ENCODE results near the gene FGD1.

Gene FGD1

DNA sequence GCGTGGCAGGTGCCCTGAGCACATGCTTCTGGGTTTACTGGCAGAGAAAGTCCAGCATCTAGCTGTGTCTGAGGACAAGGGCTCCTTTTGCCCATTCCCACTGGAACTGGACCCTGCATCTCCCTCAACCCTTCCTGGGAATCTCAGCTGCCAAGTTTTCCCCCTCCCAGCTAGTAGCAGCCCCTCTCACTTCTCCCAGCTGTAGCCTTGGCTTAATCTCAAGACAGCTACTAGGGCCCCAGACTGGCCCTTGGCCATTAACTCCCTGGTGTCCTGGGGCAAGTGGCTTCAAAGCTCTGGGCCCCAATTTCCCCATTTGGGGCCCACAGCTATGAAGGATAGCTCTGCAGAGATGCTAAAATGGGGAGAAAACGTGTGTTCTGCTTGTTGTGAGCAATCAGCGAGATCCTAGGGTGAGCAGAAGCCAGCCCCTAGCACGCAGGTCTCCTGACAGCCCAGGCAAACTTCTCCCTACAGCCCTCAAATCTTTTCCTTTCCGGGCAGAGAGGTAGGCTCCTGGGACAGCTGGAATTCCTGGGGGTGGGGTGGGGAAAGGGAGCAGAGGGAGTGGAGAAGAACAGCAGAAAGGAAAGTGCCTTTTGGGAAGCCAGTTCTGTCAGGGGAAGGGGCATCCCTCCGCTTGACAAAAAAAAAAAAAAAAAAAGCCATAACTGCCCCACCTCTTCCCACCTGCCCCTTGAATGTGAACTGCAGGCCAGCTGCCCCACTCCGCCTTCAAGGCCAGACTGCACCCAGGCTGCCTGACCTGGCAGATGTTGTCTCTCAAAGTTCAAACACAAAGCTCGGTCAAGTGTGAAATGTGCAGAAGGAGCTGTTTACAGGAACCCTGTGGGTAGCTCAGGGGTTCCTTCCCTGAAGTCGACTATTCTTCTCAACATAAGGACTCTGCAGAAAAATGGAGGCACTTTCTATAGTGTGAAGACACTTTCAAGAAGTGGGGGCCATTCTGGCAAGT, 16.6 kb downstream of the FGD1 start:
- no peak overlapping the region for H3K27ac ChIP-seq
- DNase-seq (ENCODE audit: low read depth, low spot score): no peak

DNA sequence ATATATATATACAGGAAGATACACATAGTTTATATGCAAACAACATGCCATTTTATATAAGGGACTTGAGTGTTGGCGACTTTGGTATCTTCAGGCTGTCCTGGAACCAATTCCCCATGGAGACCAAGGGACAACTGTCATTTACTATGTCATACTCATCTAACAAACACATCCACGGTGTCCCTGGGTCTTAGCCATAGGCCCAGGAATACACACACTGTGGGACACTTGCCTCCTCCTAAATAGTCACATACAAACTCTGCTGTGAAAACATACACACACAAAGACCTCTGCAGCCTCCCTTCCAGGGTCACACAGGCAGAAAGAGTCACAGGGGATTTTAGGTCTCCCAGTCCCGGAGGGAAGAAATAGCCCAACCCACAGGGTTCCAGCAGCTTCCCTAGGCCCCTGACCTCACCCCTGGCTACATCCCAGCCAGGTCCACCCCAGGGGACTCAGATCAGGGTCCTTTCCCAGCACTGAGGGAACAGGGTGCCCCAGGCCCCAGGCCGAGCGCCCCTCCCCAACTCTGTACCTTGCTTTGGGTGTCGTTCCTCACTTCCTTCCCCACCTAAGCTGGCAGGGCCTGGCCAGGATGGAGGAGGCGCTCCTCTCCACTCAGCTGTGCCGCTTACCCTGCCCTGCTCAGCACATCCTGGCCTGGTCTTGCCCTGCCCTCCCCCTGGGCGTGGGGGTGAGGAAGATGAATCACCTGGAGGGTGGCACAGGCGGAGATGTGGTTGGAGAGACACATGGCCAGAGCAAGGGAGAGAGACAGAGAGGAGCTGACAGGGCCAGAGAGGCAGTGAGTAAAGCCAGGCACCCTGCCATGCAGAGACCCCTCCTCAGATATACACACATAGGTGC, 21.8 kb downstream of the FGD1 start:
- DNase-seq (ENCODE audit: low read depth, low spot score): peak; percentile 18
- H3K27ac ChIP-seq: peak overlapping the region; percentile 45

DNA sequence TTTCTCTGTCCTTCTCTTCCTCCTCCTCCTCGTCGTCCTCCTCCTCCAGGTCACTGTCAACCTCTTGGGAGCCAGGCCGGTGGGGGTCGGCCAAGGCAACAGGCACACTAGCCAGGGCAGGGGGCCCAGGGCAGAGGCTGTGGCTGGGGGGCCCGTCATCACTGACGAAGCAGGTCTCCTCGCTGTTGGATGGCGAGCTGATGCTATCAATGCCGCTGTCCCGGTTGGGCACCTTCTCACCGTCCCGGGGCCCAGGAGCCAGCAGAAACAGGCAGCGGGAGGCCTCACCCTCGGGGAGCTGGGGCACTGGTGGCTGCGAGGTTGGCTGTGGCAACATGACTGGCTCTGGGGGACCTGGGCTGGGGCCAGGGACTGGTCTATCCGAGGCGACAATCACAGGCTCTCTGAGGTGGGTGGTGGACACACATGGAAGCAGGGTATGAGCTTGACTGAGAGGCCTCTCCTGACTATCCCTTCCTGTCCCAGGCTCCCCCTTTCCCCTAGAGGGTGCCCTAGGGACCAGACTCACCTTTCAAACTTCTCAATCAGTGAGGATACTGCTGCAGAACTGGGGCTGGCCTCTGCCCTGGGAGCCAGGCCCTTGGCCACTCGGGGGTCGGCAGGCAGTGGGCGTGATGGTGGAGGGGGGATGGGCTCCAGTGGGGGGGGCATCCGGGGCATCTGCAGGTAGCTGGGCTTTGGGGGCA, 25.8 kb downstream of the FGD1 start:
- no peak overlapping the region for H3K27ac ChIP-seq
- no peak for DNase-seq (ENCODE audit: low read depth, low spot score)

DNA sequence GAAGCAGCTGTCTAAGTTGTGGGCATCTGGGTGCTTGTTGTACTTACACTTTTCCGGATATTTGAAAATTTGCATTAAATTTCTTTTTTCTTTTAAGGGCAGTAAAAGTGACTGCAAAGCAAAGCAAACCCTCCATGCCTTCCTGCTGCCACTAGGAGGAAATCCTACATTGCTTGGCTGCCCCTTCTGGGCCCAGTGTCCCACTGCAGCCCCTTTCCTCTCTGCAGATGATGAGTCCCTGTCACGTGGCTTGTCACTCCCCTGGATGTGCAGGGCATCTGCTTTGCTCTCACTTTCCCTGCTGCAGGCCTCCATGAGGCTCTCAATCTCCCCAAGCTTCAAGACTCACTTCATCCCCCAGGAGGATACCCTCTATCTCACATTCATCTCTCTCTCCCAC, 43.1 kb downstream of the FGD1 start:
- DNase-seq (ENCODE audit: low read depth, low spot score): no peak

DNA sequence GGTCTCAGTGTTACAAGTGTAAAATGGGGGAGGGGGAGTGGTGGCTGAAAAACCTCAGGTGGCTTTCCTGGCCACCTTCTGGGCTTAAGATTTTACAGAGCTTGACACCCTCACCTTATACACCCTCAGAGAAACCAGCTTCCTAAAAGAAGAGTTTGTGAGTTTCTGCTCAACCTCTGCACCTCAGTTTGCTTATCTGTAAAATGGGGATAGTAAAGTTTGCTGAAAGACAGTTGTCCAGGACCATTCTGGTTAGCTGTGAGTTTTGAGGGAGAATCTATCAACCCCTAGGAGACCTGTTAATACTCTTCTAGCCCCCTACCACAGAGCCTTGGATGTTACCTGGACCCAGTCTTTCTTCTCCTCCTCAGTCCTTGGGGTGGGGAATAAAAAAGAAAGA, 46.1 kb downstream of the FGD1 start:
- DNase-seq (ENCODE audit: low read depth, low spot score): no peak
- H3K27ac ChIP-seq: no peak overlapping the region

More for the DNA sequence above, 43.1 kb downstream of the FGD1 start:
- H3K27ac ChIP-seq: no peak overlapping the region

DNA sequence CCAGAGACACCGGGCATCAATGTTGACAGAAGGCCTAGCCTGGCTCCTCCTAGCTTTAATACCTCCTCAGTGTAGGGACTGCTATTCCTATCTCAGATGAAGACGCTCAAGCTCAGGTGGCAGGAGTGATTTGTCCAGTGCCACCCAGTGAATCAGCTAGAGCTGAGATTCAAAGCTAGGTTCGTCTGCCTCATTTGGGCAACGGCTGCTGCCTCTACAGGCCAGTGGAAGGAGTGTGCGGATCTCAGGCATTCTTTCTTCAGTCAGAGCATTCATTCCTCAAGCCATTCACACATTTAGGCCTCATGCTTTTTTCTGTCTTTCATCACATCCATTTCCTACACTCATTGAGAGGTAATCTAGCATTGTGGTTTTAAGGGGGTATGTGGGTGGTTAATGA, 48.6 kb downstream of the FGD1 start:
- no peak overlapping the region for H3K27ac ChIP-seq
- no peak for DNase-seq (ENCODE audit: low read depth, low spot score)

DNA sequence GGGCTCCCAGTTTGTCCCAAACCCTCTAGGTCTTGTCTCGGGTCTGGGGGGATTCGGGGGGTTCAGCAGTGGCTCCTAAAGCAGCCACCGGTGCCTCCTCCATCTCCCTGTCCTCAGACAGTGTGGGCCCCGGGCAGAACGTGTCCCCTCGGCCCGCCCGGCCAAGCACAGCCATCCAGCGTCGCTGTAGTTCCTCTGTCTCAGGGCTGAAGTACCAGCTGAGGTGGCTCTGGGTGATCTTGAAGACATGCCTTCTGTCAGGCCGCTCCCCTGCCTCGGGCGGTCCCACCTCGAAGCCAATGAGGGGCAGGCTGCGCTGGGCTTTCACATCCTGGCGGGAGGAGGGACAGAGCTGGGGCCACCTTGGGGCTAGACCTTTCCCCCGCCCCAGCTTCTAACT, 50.0 kb downstream of the FGD1 start:
- no peak for DNase-seq (ENCODE audit: low read depth, low spot score)
- no peak overlapping the region for H3K27ac ChIP-seq

DNA sequence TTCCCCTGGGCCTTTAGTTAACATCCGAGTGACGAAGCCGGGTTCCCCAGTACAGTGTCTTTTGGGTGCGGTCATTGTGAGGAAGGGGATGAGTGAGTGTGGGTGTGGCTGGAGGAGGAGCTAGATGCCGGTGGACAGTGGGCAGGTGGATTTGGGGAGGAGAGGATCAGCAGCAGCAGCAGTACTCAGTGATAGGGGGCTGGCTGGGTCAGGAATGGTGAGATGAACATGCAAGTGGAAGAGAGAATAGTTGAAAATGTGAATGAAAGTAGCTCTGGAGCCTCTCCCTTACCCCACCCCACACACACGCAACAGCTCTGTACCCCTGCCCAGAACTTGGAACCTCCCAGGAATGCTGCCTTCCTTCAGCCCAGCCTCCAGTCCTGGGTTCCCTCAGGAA, 51.3 kb downstream of the FGD1 start:
- no peak overlapping the region for H3K27ac ChIP-seq
- DNase-seq (ENCODE audit: low read depth, low spot score): no peak

DNA sequence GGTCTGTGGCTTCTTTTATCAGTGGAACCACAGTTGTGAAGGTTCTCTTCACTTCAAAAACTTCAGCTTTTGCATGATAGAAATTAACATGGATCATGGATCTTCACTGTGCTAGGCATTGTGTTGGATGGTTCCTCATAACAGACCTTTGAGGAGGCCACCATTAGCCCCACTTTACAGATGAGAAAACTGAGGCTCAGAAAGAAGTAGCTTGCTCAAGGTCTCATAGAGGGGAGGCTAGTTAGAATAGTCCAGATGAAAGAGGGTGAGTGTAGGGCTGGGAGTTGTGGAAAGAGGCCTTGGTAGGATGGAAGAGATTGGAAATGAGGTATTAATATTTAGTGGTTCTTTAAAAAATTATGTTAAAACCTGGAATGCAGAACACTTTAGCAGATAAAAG, 53.2 kb downstream of the FGD1 start:
- H3K27ac ChIP-seq: no peak overlapping the region
- no peak for DNase-seq (ENCODE audit: low read depth, low spot score)

DNA sequence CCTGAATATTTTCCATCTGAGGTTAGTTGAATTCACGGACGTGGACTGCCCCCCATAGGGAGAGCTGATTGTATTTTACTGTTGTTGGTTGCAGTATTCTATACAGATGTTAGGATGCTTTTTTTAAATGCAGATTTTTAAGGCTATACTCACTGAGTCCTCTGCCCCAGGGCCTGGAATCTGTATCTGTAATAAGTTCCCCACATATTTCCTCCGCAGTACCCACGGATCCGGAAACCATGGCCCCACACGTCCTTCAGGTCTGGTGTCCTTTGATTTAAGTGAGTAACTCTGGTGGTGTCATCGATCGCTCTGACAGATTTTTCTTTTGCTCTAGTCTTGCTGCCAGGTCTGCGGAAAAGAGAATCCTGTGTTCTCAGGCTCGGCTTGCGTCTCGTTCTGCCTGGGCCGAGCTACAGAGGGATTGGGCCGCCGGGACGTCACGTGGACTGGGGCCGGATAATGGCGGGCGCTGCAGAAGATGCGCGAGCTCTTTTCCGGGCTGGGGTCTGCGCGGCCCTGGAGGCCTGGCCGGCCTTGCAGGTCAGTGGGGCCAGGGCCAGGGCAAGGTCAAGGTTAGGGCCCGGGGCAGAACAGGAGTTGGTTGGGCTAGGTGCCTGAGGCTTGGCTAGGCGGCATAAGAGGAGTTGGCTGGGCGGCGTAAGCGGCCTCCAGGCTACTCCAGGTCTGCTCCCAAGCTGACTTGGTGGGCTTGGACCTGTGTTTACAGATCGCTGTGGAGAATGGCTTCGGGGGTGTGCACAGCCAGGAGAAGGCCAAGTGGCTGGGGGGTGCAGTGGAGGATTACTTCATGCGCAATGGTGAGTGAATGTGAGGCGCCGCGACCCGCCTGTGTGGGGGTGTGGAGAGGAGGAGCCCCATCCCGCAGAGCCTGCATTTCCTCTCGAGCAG, 55.8 kb downstream of the FGD1 start, which contains the start of gene TSR2:
TSR2 (plus strand) TSS at position 445 of the 912 bp plus-strand sequence; CDS start at position 463, 18 bp downstream.
- no peak within 1 kb of the TSS for H3K27ac ChIP-seq
- DNase-seq (ENCODE audit: low read depth, low spot score): peak; percentile 20

DNA sequence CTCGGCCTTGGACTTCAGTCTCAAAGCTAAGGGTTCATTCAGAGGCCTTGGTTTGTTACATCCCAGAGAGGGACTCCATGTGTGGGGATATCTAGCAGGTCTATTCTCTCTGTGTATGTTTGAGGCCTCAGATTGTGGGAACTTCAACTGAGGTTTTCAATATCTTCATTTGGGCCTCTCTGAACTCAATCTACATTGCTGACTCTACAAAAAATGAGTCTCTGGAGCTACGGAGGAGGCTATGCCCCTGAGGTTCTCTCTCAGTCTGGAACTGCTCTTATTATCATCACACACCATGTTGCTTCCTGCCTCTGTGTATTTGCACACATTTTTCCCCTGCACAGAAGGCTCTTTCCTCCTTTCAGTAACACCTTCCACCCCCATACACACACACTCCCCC, 60.9 kb downstream of the FGD1 start:
- H3K27ac ChIP-seq: no peak overlapping the region
- DNase-seq (ENCODE audit: low read depth, low spot score): no peak

DNA sequence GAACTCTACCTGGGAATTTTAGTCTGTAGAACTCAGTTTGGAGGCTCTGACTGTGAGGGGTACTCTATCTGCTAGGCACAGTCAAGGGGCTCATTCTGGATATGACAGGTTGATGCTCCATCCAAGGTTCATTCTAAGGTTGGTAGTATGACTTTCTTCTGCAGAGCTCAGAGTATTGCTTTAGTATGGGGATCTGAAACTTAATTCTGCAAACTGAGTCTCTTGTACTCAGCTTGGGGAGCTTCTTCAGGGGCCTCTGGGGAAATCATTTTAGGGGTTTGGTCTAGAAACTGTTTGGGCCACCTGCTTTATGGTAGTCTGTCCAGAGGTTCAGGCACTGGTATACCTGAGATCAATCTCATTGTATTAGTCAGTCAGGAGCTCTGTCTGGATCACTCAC, 65.5 kb downstream of the FGD1 start:
- no peak for DNase-seq (ENCODE audit: low read depth, low spot score)
- H3K27ac ChIP-seq: no peak overlapping the region

DNA sequence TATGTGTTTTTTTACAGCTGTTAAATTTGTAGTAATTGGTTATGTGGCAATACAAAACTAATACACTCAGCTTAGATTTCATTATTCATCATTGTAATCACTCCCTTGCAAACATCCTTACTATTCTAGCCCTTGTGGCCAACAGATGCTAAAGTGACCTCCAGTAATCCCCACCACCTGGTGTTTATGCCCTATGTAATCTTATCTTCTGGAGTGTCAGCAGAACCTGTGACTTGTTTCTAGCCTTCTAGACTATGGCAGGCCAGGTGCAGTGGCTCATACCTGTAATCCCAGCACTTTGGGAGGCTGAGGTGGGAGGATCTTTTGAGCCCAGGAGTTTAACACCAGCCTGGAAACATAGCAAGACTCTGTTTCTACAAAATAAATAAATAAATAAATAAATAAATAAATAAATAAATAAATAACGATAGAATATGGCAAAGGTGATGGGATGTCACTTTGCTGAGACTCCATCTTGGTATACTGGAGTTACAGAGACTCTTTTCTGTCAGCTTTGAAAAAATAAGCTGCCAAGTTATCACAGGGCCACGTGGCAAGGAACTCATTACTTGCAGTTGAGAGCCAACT, 68.1 kb downstream of the FGD1 start:
- H3K27ac ChIP-seq: no peak overlapping the region
- DNase-seq (ENCODE audit: low read depth, low spot score): no peak

DNA sequence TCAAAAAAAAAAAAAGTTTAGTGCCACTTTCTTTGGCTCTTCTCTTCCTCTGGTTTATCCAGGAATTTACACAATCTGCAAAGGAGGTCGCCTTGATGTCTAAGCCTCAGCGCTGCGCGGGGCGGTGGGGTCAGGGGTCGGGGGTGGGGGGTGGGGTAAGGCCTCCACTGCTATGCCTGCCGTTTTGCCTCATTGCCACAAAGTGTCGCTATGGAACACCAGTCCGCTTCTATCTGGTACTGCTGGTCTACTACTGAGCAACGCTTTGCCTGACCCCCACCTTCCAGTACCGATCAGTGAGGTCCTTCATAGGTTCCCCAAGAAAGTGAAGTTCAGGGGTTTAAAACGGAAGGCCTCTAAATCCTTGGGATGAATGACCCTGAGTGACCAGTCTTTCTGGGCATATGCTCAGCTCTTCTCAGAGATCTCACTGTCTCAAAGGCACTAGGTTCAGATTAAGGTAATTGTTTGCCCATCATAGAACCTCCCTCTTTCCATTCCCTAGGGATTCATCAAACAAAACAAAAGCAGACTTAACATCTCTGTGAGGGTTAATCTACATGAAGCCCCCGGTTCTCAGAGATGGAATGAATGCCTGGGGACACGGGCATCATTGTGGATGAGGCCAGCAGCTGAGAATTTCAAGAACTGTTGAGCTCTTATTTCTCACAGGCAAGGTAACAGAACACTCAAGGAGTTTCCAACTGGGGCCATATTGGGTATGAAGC, 72.7 kb downstream of the FGD1 start:
- no peak overlapping the region for H3K27ac ChIP-seq
- no peak for DNase-seq (ENCODE audit: low read depth, low spot score)

DNA sequence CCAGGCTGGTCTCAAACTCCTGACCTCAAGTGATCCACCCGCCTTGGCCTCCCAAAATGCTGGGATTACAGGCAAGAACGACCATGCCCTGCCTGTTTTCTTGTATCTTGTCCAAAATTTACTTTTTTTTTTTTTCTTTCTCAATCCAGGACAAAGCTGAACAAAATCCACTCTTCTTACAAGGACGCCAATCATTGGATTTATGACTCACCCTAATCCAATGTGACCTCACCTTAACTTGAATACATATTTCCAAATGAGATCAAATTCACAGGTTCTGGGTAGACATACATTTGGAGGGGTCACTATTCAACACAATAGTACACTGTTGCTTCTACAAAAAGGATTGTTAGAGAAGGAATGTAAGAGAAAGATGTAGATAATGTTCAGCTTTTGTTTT, 73.9 kb downstream of the FGD1 start:
- no peak overlapping the region for H3K27ac ChIP-seq
- no peak for DNase-seq (ENCODE audit: low read depth, low spot score)

DNA sequence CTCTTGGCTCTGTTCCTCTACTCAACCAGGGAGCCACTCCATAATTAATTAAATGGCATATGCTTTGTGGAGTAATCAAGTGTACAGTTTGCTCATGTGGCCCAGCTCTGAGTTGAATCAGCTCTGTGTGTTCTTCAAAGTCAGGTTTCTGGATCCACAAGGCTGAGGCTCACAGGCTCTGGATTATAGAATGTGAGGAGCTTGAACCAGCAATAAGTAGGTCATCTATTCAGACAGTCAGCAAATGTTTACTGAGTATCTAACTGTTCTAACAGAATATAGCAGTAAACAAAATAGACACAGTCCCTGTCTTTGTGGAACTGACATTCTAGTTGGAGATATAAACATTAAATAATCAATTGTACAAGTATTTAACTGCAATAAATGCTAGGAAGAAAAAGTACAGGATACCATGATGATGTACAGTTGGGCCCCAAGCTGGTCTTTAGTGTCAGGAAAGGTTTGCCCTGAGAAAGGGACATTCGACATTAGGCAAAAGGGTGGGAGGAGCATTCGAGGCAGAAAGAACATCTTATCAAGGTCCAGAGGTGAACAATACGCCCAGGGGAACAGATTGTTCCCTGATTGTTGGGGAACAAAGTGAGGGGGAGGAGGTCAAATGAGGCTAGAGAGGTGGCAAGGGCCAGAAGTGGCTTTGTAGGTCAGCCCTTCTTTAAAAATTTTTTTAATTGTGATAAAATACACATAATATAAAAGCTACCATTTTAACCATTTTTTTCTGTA, 76.3 kb downstream of the FGD1 start:
- no peak overlapping the region for H3K27ac ChIP-seq
- DNase-seq (ENCODE audit: low read depth, low spot score): no peak

DNA sequence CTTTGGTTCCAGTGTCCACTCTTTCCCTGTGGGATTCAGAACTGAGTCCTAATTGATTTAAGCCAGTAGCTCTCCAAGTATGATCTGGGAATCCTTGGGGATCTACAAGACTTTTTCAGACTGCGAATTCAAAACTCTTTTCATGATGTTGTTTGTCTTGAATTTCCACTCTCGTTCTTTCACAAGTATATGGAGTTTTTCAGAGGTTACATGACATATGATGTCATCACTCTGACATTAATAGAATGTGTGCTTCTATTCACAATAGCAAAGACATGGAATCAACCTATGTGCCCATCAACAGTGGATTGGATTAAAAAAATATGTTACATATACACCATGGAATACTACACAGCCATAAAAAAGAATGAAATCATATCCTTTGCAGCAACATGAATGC, 79.1 kb downstream of the FGD1 start:
- DNase-seq (ENCODE audit: low read depth, low spot score): no peak
- no peak overlapping the region for H3K27ac ChIP-seq

Data from epithelial cell of prostate (primary cell).